NCI-H2107 (cell line): ENCODE measurements around the gene RASAL2.

ENCODE experiments used
- DNase-seq: peaks from one replicate; lab custom pipeline; 2025; lab: John Stamatoyannopoulos, UW

RASAL2 gene

GRCh38 chr1:178513278-178513983, 419.5 kb downstream of the RASAL2 start:
- no peak for DNase-seq

GRCh38 chr1:178516110-178516509, 422.2 kb downstream of the RASAL2 start:
- no peak for DNase-seq

- no peak for DNase-seq
These were observed 425.0 kb downstream of the RASAL2 start for GRCh38 chr1:178518894-178519293.

GRCh38 chr1:178520803-178521202, 426.9 kb downstream of the RASAL2 start:
- DNase-seq = no peak

- no peak for DNase-seq
These were observed 427.3 kb downstream of the RASAL2 start for GRCh38 chr1:178521241-178521640.

- no peak for DNase-seq
These were observed 433.2 kb downstream of the RASAL2 start for GRCh38 chr1:178527117-178527516.

GRCh38 chr1:178528228-178528952, 434.5 kb downstream of the RASAL2 start:
- DNase-seq = no peak

- no peak for DNase-seq
These were observed 435.0 kb downstream of the RASAL2 start for GRCh38 chr1:178528953-178529335.

GRCh38 chr1:178529364-178530036, 435.6 kb downstream of the RASAL2 start:
- no peak for DNase-seq

- DNase-seq = no peak
These were observed 436.1 kb downstream of the RASAL2 start for GRCh38 chr1:178530037-178530402.

- DNase-seq = no peak
These were observed 436.6 kb downstream of the RASAL2 start for GRCh38 chr1:178530502-178530901.

- no peak for DNase-seq
These were observed 438.0 kb downstream of the RASAL2 start for GRCh38 chr1:178531887-178532286.

GRCh38 chr1:178532392-178532791, 438.5 kb downstream of the RASAL2 start:
- peak; percentile 63 for DNase-seq

- DNase-seq = no peak
These were observed 439.4 kb downstream of the RASAL2 start for GRCh38 chr1:178533121-178533946.
